Breast epithelium (tissue), 3 donors: Measurements from ENCODE around the gene NTHL1.

Source experiments
- POLR2A ChIP-seq: fragments of 450-650 bp; IDR thresholded peaks from one replicate; pipeline ENCODE4 v1.6.1; 2016; ENCODE audit warnings: antibody characterized with exemption, mild to moderate bottlenecking, moderate library complexity
- TF ChIP-seq, protein P1 (sequence below), 3 donors: fragments of 450-650 bp; IDR thresholded peaks; one replicate each; pipeline ENCODE4 v1.5.1; 2016 to 2017; ENCODE audit warnings: antibody characterized with exemption in 3 of 3, mild to moderate bottlenecking in 3 of 3, moderate library complexity in 3 of 3

DNA sequence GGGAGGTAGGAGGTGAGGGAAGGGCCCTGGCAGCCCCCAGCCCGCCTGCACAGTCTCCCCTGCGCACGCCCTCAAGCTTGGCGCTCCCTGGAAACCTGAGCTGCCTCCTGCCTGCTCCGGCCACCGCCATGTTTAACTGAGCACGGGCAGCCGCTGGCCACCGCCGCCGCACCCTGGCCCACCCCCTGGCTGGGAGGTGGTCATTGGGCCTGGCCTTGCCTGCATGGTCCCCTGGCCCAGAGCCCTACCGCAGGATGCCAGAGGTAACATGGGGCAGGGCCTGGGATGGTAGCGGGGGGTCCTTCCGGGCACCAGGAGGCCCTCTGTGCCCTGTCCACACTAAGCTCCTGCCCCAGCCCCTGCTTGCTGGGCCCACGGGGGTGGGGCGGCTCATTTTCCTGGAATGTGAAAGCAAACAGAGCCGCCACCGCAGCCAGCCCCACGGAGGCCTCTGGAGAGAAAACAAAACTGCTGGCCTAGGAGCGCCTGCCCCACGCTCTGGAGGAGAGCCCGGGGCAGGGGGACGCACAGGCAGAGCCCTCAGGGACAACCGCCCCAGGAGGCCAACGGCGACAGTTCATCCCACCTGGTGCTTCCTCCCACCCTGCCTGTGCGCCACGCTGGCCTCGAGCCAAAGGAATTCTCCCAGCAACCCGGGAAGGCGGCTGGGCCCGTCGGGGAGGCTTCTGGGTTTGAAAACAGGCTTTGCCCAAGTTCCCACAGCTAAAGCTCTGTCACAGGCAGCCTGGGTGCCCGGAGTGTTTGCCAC is 12.0 kb downstream of the NTHL1 start:
- TF ChIP-seq, protein P1, sequence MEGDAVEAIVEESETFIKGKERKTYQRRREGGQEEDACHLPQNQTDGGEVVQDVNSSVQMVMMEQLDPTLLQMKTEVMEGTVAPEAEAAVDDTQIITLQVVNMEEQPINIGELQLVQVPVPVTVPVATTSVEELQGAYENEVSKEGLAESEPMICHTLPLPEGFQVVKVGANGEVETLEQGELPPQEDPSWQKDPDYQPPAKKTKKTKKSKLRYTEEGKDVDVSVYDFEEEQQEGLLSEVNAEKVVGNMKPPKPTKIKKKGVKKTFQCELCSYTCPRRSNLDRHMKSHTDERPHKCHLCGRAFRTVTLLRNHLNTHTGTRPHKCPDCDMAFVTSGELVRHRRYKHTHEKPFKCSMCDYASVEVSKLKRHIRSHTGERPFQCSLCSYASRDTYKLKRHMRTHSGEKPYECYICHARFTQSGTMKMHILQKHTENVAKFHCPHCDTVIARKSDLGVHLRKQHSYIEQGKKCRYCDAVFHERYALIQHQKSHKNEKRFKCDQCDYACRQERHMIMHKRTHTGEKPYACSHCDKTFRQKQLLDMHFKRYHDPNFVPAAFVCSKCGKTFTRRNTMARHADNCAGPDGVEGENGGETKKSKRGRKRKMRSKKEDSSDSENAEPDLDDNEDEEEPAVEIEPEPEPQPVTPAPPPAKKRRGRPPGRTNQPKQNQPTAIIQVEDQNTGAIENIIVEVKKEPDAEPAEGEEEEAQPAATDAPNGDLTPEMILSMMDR (IDR thresholded peaks at IDR 0.05) = peak in 1 of 3 donors; percentile 7
- no peak for TF ChIP-seq POLR2A
